Sigmoid colon (tissue), 3 donors: ENCODE measurements around the gene CCDC17.

Experiments used
- POLR2A ChIP-seq, 2 donors: fragments of 450-650 bp; IDR thresholded peaks; one replicate each; pipeline ENCODE4 v1.6.1; 2016; ENCODE audit warnings: antibody characterized with exemption in 2 of 2, mild to moderate bottlenecking in 2 of 2, moderate library complexity in 2 of 2
- TF ChIP-seq, protein P1 (sequence below), 4 experiments: fragments of 450-650 bp in 3 of 4; fragments of 200-600 bp in 1 of 4; IDR thresholded peaks; one replicate each; pipeline ENCODE4 v1.5.1; 2016 to 2019; ENCODE audit warnings: antibody characterized with exemption in 4 of 4, mild to moderate bottlenecking in 3 of 4, moderate library complexity in 2 of 4

DNA sequence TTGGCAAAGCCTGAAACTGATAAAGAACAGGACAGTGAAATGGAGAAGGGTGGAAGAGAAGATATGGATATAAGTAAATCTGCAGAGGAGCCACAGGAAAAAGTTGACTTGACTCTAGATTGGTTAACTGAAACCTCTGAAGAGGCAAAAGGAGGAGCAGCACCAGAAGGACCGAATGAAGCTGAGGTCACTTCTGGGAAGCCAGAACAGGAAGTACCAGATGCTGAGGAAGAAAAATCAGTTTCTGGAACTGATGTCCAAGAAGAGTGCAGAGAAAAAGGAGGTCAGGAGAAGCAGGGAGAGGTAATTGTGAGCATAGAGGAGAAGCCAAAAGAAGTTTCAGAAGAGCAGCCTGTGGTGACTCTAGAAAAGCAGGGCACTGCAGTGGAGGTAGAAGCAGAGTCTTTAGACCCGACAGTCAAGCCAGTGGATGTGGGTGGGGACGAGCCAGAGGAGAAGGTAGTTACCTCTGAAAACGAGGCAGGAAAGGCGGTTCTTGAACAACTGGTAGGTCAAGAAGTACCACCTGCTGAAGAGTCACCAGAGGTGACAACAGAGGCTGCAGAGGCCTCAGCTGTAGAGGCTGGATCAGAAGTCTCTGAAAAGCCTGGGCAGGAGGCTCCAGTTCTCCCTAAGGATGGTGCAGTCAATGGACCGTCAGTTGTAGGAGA lies 16.3 kb downstream of the CCDC17 start:
- TF ChIP-seq, protein P1, sequence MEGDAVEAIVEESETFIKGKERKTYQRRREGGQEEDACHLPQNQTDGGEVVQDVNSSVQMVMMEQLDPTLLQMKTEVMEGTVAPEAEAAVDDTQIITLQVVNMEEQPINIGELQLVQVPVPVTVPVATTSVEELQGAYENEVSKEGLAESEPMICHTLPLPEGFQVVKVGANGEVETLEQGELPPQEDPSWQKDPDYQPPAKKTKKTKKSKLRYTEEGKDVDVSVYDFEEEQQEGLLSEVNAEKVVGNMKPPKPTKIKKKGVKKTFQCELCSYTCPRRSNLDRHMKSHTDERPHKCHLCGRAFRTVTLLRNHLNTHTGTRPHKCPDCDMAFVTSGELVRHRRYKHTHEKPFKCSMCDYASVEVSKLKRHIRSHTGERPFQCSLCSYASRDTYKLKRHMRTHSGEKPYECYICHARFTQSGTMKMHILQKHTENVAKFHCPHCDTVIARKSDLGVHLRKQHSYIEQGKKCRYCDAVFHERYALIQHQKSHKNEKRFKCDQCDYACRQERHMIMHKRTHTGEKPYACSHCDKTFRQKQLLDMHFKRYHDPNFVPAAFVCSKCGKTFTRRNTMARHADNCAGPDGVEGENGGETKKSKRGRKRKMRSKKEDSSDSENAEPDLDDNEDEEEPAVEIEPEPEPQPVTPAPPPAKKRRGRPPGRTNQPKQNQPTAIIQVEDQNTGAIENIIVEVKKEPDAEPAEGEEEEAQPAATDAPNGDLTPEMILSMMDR (IDR thresholded peaks at IDR 0.05) = no peak
- no peak for TF ChIP-seq POLR2A (IDR thresholded peaks at IDR 0.05)
